Endothelial cell of umbilical vein (primary cell): Measurements from ENCODE around the gene EN2. TPM values are rescaled to one million over a fixed set of nuclear protein-coding genes. Genes with fewer than 3 reads are reported as not detected.
"Not testable (repeated sequence)": the region's sequence is repeated elsewhere in the genome, so short reads cannot be mapped to it uniquely, and the experiment has no call there.

Source experiments
- BruUV-seq: library from RNA; stranded (reverse); fragments of 400-500 nt; replicated peaks from 2 replicates; lab custom pipeline; 2021; lab: Mats Ljungman, UMichigan
- CTCF ChIA-PET: fragments of 300-600, 350-600 bp; sonication (Branson Sonifier 250); formaldehyde crosslinking; loops from one replicate; lab custom pipeline; 2021; ENCODE audit warnings: antibody characterized with exemption, inconsistent platforms; lab: Charles Lee
- POLR2A ChIA-PET: fragments of 300-600, 350-600 bp; sonication (Branson Sonifier 250); formaldehyde crosslinking; loops from one replicate; lab custom pipeline; 2021; ENCODE audit warnings: antibody characterized with exemption, inconsistent platforms; lab: Charles Lee
- DNase-seq: peaks from one replicate; pipeline ENCODE4 v3.0.0-alpha.2; 2011; ENCODE audit warnings: low read depth, low spot score
- FAIRE-seq: peaks from 2 replicates; lab custom pipeline; 2011; peaks lifted over from hg19 to GRCh38; lab: Jason Lieb, UNC
- H2AFZ ChIP-seq: 2 replicates; pipeline ENCODE4 v1.6.0; 2012; ENCODE audit warnings: low read depth, low read length, control low read depth, inconsistent platforms
- H3K27ac ChIP-seq: 2 replicates; pipeline ENCODE4 v1.5.1; 2011; ENCODE audit warnings: low read depth, mild to moderate bottlenecking, control low read depth, low read length, moderate library complexity; ENCODE audit not compliant: insufficient read depth
- H3K27me3 ChIP-seq, 2 experiments: 2 replicates each; pipeline versions ENCODE4 v1.6.0 to v1.6.1; 2011; ENCODE audit warnings: low read length in 2 of 2, mixed read lengths in 1 of 2; ENCODE audit not compliant: control insufficient read depth in 2 of 2, insufficient read depth in 2 of 2
- H3K36me3 ChIP-seq, 2 experiments: 2 replicates in 1 of 2; 3 replicates in 1 of 2; pipeline ENCODE4 v1.5.1; 2011; ENCODE audit warnings: low read length in 2 of 2, mild to moderate bottlenecking in 1 of 2, moderate library complexity in 1 of 2; ENCODE audit not compliant: control insufficient read depth in 2 of 2, insufficient read depth in 2 of 2; ENCODE audit errors: extremely low read depth in 1 of 2
- H3K4me1 ChIP-seq: 3 replicates; pipeline ENCODE4 v1.5.1; 2011; ENCODE audit warnings: mild to moderate bottlenecking, low read length; ENCODE audit not compliant: control insufficient read depth, insufficient read depth; ENCODE audit errors: extremely low read depth
- H3K4me2 ChIP-seq: 2 replicates; pipeline ENCODE4 v1.6.1; 2011; ENCODE audit warnings: low read length, control low read depth, mixed read lengths; ENCODE audit not compliant: insufficient read depth
- H3K4me3 ChIP-seq, 3 experiments: fragments of 200-600 bp in 1 of 3; sonication (generic), shearing (Covaris generic) in 1 of 3; replicated peaks in 1 of 3; 2 replicates each; pipeline ENCODE4 v1.5.1; 2011 to 2016; ENCODE audit warnings: control low read depth in 3 of 3, low read length in 3 of 3, mild to moderate bottlenecking in 2 of 3, inconsistent platforms in 1 of 3, low read depth in 1 of 3, moderate library complexity in 1 of 3; ENCODE audit not compliant: insufficient read depth in 1 of 3
- H3K79me2 ChIP-seq: 2 replicates; pipeline ENCODE4 v1.6.0; 2012; ENCODE audit warnings: low read length, inconsistent platforms; ENCODE audit not compliant: control insufficient read depth, insufficient read depth
- H3K9ac ChIP-seq: replicated peaks from 2 replicates; pipeline ENCODE3; 2011; ENCODE audit warnings: low read length, control low read depth; ENCODE audit not compliant: insufficient read depth; ENCODE audit errors: extremely low read depth
- H3K9me1 ChIP-seq: replicated peaks from 3 replicates; pipeline ENCODE4 v1.6.0; 2011; ENCODE audit warnings: mild to moderate bottlenecking, low read length; ENCODE audit not compliant: control insufficient read depth, insufficient read depth; ENCODE audit errors: extremely low read depth
- H3K9me3 ChIP-seq: replicated peaks from 2 replicates; pipeline ENCODE4 v1.5.1; 2012; ENCODE audit warnings: low read length, inconsistent platforms; ENCODE audit not compliant: control insufficient read depth, insufficient read depth
- H4K20me1 ChIP-seq: replicated peaks from 2 replicates; pipeline ENCODE3; 2011; ENCODE audit warnings: mild to moderate bottlenecking, low read length; ENCODE audit not compliant: control insufficient read depth, insufficient read depth; ENCODE audit errors: extremely low read depth
- CTCF ChIP-seq, 2 donors: IDR thresholded peaks; 1 replicate in 1 of 2; 2 replicates in 1 of 2; pipeline ENCODE4 v1.5.1; 2011; ENCODE audit warnings: low read length in 2 of 2, mild to moderate bottlenecking in 2 of 2, moderate library complexity in 2 of 2, control low read depth in 1 of 2, inconsistent platforms in 1 of 2, low read depth in 1 of 2; ENCODE audit not compliant: insufficient read depth in 1 of 2; ENCODE audit errors: extremely low read depth in 1 of 2
- GATA2 ChIP-seq: IDR thresholded peaks from 2 replicates; pipeline ENCODE4 v1.7.0; 2011; ENCODE audit warnings: low read depth, mild to moderate bottlenecking, moderate library complexity, mixed read lengths, low read length; ENCODE audit not compliant: insufficient read length, insufficient read depth
- JUN ChIP-seq: IDR thresholded peaks from 2 replicates; pipeline ENCODE4 v1.6.1; 2011; ENCODE audit warnings: borderline replicate concordance, low read depth; ENCODE audit not compliant: insufficient read length, insufficient read depth
- MAX ChIP-seq: IDR thresholded peaks from 2 replicates; pipeline ENCODE4 v1.6.1; 2011; ENCODE audit not compliant: insufficient read depth, insufficient read length
- MYC ChIP-seq: IDR thresholded peaks from one replicate; pipeline ENCODE4 v1.6.1; 2011; ENCODE audit warnings: mild to moderate bottlenecking, low read depth, low read length
- POLR2A ChIP-seq: IDR thresholded peaks from 2 replicates; pipeline ENCODE4 v1.6.1; 2012; ENCODE audit warnings: low read depth, mild to moderate bottlenecking, control low read depth, low read length
- dilution Hi-C: fragments of 300-500 bp; cut with MboI; formaldehyde crosslinking; loops from one replicate; pipeline ENCODE4 v1.15.0; 2019; ENCODE audit warnings: low sequenced_read_pairs; ENCODE audit not compliant: extremely low pct_ligation_motif_present
- intact Hi-C: fragments of 100-400 bp; cut with micrococcal nuclease; formaldehyde crosslinking; loops from one replicate; pipeline ENCODE4 v1.10.0; 2022
- polyA plus RNA-seq, 4 experiments: library from polyadenylated mRNA; depleted of rRNA in 3 of 4; stranded (reverse) in 3 of 4; unstranded in 1 of 4; fragments of >200 nt; gene quantifications; 2 replicates each; pipeline versions ENCODE4 v1.2.1 to v1.2.3, GENCODE V29; 2011 to 2012; ENCODE audit warnings: missing spikeins in 1 of 4
- total RNA-seq: library from RNA; stranded (reverse); gene quantifications from 2 replicates; pipeline ENCODE4 v1.2.3, GENCODE V29; 2021

Gene EN2
- total and polyA plus RNA-seq, 2 donors (not counting 3 experiments of a cell fraction or from before 2014, with no cell fraction given): not detected

- no peaks in the 10 kb centered on the region for H3K36me3 ChIP-seq
- TF ChIP-seq JUN: no peak
- TF ChIP-seq MAX: no peak
- TF ChIP-seq POLR2A: no peak
- TF ChIP-seq GATA2: no peak
- no peak for TF ChIP-seq MYC
- no peak for TF ChIP-seq CTCF (IDR thresholded peaks at IDR 0.05; ENCODE audit: extremely low read depth in 1 of 2, insufficient read depth in 1 of 2, low read depth in 1 of 2, low read length in 2 of 2)
- dilution Hi-C loops: no loop called here
- no peak overlapping the region for H3K4me3 ChIP-seq
- no TSS peak for BruUV-seq
- no peak overlapping the region for H3K4me2 ChIP-seq
- H2AFZ ChIP-seq: no peak overlapping the region
- H3K27me3 ChIP-seq: peaks cover 23 to 28% of the 10 kb centered on the region in 2 experiments
- no peaks in the 10 kb centered on the region for H3K9me1 ChIP-seq
- H4K20me1 ChIP-seq: no peaks in the 10 kb centered on the region
- no peak overlapping the region for H3K9ac ChIP-seq
- no peak overlapping the region for H3K27ac ChIP-seq
- FAIRE-seq: no peak
- intact Hi-C loops: no loop called here
- DNase-seq: no peak
- H3K4me1 ChIP-seq: no peaks in the 10 kb centered on the region
- POLR2A ChIA-PET: no interaction called here
- no peaks in the 10 kb centered on the region for H3K79me2 ChIP-seq
- no peaks in the 10 kb centered on the region for H3K9me3 ChIP-seq
- CTCF ChIA-PET: no interaction called here
Measured at GRCh38 chr7:155444746-155445145, 13.2 kb upstream of the EN2 start.

GRCh38 chr7:155445606-155446005 lies 12.3 kb upstream of the EN2 start:
- H3K9ac ChIP-seq, intact Hi-C loops, H3K36me3 ChIP-seq, H3K9me1 ChIP-seq, H3K79me2 ChIP-seq, H3K4me3 ChIP-seq, dilution Hi-C loops, H3K27ac ChIP-seq, BruUV-seq, H2AFZ ChIP-seq, POLR2A ChIA-PET, H4K20me1 ChIP-seq, H3K9me3 ChIP-seq, H3K4me1 ChIP-seq, H3K4me2 ChIP-seq, FAIRE-seq, DNase-seq: not testable (repeated sequence)
- peaks cover 31 to 37% of the 10 kb centered on the region in 2 experiments for H3K27me3 ChIP-seq
- CTCF ChIA-PET: interaction anchor here (0.7 to 1.1 kb wide), 3 partner anchors 61 to 295 kb away, joined by 3 to 5 read pairs (median 3); no protein-coding TSS in a partner anchor
